ENCODE results near the gene GFOD1.

The GFOD1 gene

GRCh38 chr6:13467216-13467600 lies 20.2 kb downstream of the GFOD1 start:
- peaks cover 4% of the 10 kb centered on the region; the same call in 1 of the 2 replicates for H4K20me1 ChIP-seq (ENCODE audit: control insufficient read depth, insufficient read depth, low read depth, low read length)
- no peaks in the 10 kb centered on the region for H3K36me3 ChIP-seq (ENCODE audit: control insufficient read depth, low read length)
- TF ChIP-seq CTCF (IDR thresholded peaks at IDR 0.05; ENCODE audit: low read depth, low read length, poor library complexity, severe bottlenecking) (no peak), EZH2phosphoT487 (IDR thresholded peaks at IDR 0.05; ENCODE audit: borderline replicate concordance, low read length) (no peak)
- H3K27me3 ChIP-seq (ENCODE audit: control insufficient read depth, low read length), result no peaks in the 10 kb centered on the region
- peaks cover 4% of the 10 kb centered on the region; the same call in 1 of the 2 replicates for H3F3A ChIP-seq (ENCODE audit: control insufficient read depth, insufficient read depth)
- no peaks in the 10 kb centered on the region for H3K9me2 ChIP-seq (replicated peaks; ENCODE audit: control insufficient read depth, low read length)
- H3K4me2 ChIP-seq (ENCODE audit: low read length), result no peak overlapping the region
- H3K4me1 ChIP-seq (ENCODE audit: control insufficient read depth, low read length), result peaks cover 44% of the 10 kb centered on the region
- H3K27ac ChIP-seq (ENCODE audit: low read depth, low read length), result no peak overlapping the region
- H3K4me3 ChIP-seq (ENCODE audit: low read length), result no peak overlapping the region
- no peaks in the 10 kb centered on the region for H3K9me3 ChIP-seq (ENCODE audit: control insufficient read depth, insufficient read depth, low read length)
- H3K79me2 ChIP-seq (ENCODE audit: control insufficient read depth, low read length), result no peaks in the 10 kb centered on the region

- TF ChIP-seq EZH2phosphoT487 (IDR thresholded peaks at IDR 0.05; ENCODE audit: borderline replicate concordance, low read length) (no peak), CTCF (IDR thresholded peaks at IDR 0.05; ENCODE audit: low read depth, low read length, poor library complexity, severe bottlenecking) (no peak)
- Histone ChIP-seq H3K4me2 (ENCODE audit: low read length) (no peak overlapping the region), H3K9me3 (ENCODE audit: control insufficient read depth, insufficient read depth, low read length) (no peaks in the 10 kb centered on the region), H3K27me3 (ENCODE audit: control insufficient read depth, low read length) (no peaks in the 10 kb centered on the region), H3K4me1 (ENCODE audit: control insufficient read depth, low read length) (peaks cover 47% of the 10 kb centered on the region), H3K36me3 (ENCODE audit: control insufficient read depth, low read length) (no peaks in the 10 kb centered on the region), H3K27ac (ENCODE audit: low read depth, low read length) (no peak overlapping the region), H4K20me1 (ENCODE audit: control insufficient read depth, insufficient read depth, low read depth, low read length) (peaks cover 10% of the 10 kb centered on the region; the same call in 1 of the 2 replicates), H3F3A (ENCODE audit: control insufficient read depth, insufficient read depth) (peaks cover 4% of the 10 kb centered on the region; the same call in 1 of the 2 replicates), H3K4me3 (ENCODE audit: low read length) (no peak overlapping the region), H3K79me2 (ENCODE audit: control insufficient read depth, low read length) (peaks cover 3% of the 10 kb centered on the region; the same call in 1 of the 2 replicates), H3K9me2 (replicated peaks; ENCODE audit: control insufficient read depth, low read length) (no peaks in the 10 kb centered on the region)
These were observed 20.8 kb downstream of the GFOD1 start for GRCh38 chr6:13466304-13467215.

GRCh38 chr6:13465734-13466133 lies 21.7 kb downstream of the GFOD1 start:
- H3K4me1 ChIP-seq (ENCODE audit: control insufficient read depth, low read length), result peaks cover 51% of the 10 kb centered on the region
- TF ChIP-seq CTCF (IDR thresholded peaks at IDR 0.05; ENCODE audit: low read depth, low read length, poor library complexity, severe bottlenecking) (no peak), EZH2phosphoT487 (IDR thresholded peaks at IDR 0.05; ENCODE audit: borderline replicate concordance, low read length) (no peak)

More at GRCh38 chr6:13465734-13466133, 21.7 kb downstream of the GFOD1 start:
- no peak overlapping the region for H3K27ac ChIP-seq (ENCODE audit: low read depth, low read length)
- H3F3A ChIP-seq (ENCODE audit: control insufficient read depth, insufficient read depth), result peaks cover 4% of the 10 kb centered on the region; the same call in 1 of the 2 replicates
- H3K36me3 ChIP-seq (ENCODE audit: control insufficient read depth, low read length), result no peaks in the 10 kb centered on the region
- no peaks in the 10 kb centered on the region for H3K9me3 ChIP-seq (ENCODE audit: control insufficient read depth, insufficient read depth, low read length)
- H3K27me3 ChIP-seq (ENCODE audit: control insufficient read depth, low read length), result no peaks in the 10 kb centered on the region
- H3K4me2 ChIP-seq (ENCODE audit: low read length), result no peak overlapping the region
- H4K20me1 ChIP-seq (ENCODE audit: control insufficient read depth, insufficient read depth, low read depth, low read length), result peaks cover 11% of the 10 kb centered on the region; the same call in 1 of the 2 replicates
- no peaks in the 10 kb centered on the region for H3K9me2 ChIP-seq (replicated peaks; ENCODE audit: control insufficient read depth, low read length)
- H3K79me2 ChIP-seq (ENCODE audit: control insufficient read depth, low read length), result peaks cover 9% of the 10 kb centered on the region; the same call in 1 of the 2 replicates
- no peak overlapping the region for H3K4me3 ChIP-seq (ENCODE audit: low read length)
